Body of pancreas (tissue), 4 donors: ENCODE data around the gene ACACA. TPM values are rescaled to one million over a fixed set of nuclear protein-coding genes. Genes with fewer than 3 reads are reported as not detected.

Source experiments
- ATAC-seq: fragments of 150-250 bp; one replicate; pipeline ENCODE4 v1.9.1; 2016
- DNase-seq, 4 donors: peaks; one replicate each; pipeline ENCODE4 v3.0.0-alpha.2; 2019
- H3K27ac ChIP-seq, 4 donors: fragments of 200-600 bp; sonication (generic); 1 replicate in 3 of 4; 2 replicates in 1 of 4; pipeline versions ENCODE4 v1.5.1 to v1.6.1; 2016 to 2019; ENCODE audit warnings: mild to moderate bottlenecking in 1 of 4, mixed read lengths in 1 of 4, moderate library complexity in 1 of 4
- H3K27me3 ChIP-seq, 2 donors: fragments of 200-600 bp; sonication (generic); one replicate each; pipeline ENCODE4 v1.6.0; 2016; ENCODE audit warnings: mild to moderate bottlenecking in 1 of 2
- H3K36me3 ChIP-seq, 2 donors: fragments of 200-600 bp; sonication (generic); replicated peaks in 1 of 2; 2 replicates each; pipeline ENCODE4 v1.5.1; 2016; ENCODE audit warnings: low read depth in 2 of 2; ENCODE audit not compliant: insufficient read depth in 1 of 2
- H3K4me1 ChIP-seq: fragments of 200-600 bp; sonication (generic); one replicate; pipeline ENCODE4 v1.6.0; 2016
- H3K4me3 ChIP-seq, 2 donors: fragments of 200-600 bp; sonication (generic); 1 replicate in 1 of 2; 2 replicates in 1 of 2; pipeline ENCODE4 v1.5.1; 2016 to 2019
- H3K9me3 ChIP-seq, 3 donors: fragments of 200-600 bp; sonication (generic); 1 replicate in 2 of 3; 2 replicates in 1 of 3; pipeline ENCODE4 v1.5.1; 2016
- POLR2A ChIP-seq, 3 donors: fragments of 450-650 bp; IDR thresholded peaks; one replicate each; pipeline ENCODE4 v1.6.1; 2016; ENCODE audit warnings: antibody characterized with exemption in 3 of 3, mild to moderate bottlenecking in 2 of 3
- WGBS, 2 donors: methylation state at CpG; one replicate each; pipeline ENCODE4 v1.1.5; 2017; 5-methylcytosine and 5-hydroxymethylcytosine counted together
- intact Hi-C: fragments of 100-400 bp; cut with DNase I; formaldehyde crosslinking; loops from one replicate; pipeline ENCODE4 v1.15.1; 2023
- total RNA-seq, 2 donors: library from RNA; depleted of rRNA; stranded (reverse); fragments of >200 nt; gene quantifications; one replicate each; pipeline ENCODE4 v1.1.0, GENCODE V29; 2016
- TF ChIP-seq, protein P1 (sequence below), 7 experiments: fragments of 450-650 bp in 4 of 7; fragments of 200-600 bp in 3 of 7; sonication (generic) in 3 of 7; IDR thresholded peaks; one replicate each; pipeline ENCODE4 v1.5.1; 2016 to 2019; ENCODE audit warnings: antibody characterized with exemption in 7 of 7

Gene ACACA
- total RNA-seq, 2 donors from 2014 or later = 9.1 to 49.1 TPM

DNA sequence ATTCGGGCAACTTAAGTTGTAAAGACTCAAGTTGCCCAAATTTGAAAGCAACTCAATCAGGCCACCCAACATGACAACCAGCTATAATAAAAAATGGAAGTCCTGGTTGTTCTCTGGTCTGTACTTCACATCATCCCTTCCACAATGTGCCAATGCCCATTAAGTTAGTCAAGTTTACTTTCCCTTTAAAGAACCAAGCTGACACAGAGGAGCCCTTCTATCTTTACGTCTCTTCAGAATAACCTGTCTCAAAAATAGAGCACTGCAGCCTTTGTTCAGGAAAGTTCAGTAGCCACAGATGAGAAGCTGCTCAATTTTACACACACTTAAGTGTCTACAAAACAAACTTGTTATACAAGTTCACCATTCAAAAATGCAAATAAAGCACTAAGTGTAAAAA lies 106.0 kb downstream of the ACACA start:
- H3K4me3 ChIP-seq = no peak overlapping the region
- TF ChIP-seq POLR2A (IDR thresholded peaks at IDR 0.05) = no peak
- TF ChIP-seq, protein P1, sequence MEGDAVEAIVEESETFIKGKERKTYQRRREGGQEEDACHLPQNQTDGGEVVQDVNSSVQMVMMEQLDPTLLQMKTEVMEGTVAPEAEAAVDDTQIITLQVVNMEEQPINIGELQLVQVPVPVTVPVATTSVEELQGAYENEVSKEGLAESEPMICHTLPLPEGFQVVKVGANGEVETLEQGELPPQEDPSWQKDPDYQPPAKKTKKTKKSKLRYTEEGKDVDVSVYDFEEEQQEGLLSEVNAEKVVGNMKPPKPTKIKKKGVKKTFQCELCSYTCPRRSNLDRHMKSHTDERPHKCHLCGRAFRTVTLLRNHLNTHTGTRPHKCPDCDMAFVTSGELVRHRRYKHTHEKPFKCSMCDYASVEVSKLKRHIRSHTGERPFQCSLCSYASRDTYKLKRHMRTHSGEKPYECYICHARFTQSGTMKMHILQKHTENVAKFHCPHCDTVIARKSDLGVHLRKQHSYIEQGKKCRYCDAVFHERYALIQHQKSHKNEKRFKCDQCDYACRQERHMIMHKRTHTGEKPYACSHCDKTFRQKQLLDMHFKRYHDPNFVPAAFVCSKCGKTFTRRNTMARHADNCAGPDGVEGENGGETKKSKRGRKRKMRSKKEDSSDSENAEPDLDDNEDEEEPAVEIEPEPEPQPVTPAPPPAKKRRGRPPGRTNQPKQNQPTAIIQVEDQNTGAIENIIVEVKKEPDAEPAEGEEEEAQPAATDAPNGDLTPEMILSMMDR (IDR thresholded peaks at IDR 0.05) = no peak

GRCh38 chr17:37299257-37299980 lies 107.2 kb downstream of the ACACA start:
- Histone ChIP-seq H3K4me1 (peaks cover 29% of the 10 kb centered on the region), H3K27ac (peak overlapping the region in 1 of 4 donors; percentile 15), H3K36me3 (no peaks in the 10 kb centered on the region), H3K4me3 (no peak overlapping the region), H3K27me3 (no peaks in the 10 kb centered on the region), H3K9me3 (no peaks in the 10 kb centered on the region)
- intact Hi-C loops = no loop called here
- WGBS, 2 donors = 24 to 30% methylated on average over 7 of the region's 7 CpGs
- no peak for TF ChIP-seq POLR2A (IDR thresholded peaks at IDR 0.05)
- TF ChIP-seq, protein P1 (IDR thresholded peaks at IDR 0.05) = no peak
- ATAC-seq (no peak), DNase-seq (no peak)

More for the DNA sequence above, 106.0 kb downstream of the ACACA start:
- WGBS, 2 donors = 27 to 31% methylated on average over 2 of the region's 2 CpGs
- Histone ChIP-seq H3K27me3 (no peaks in the 10 kb centered on the region), H3K4me1 (peaks cover 29% of the 10 kb centered on the region), H3K36me3 (no peaks in the 10 kb centered on the region), H3K9me3 (no peaks in the 10 kb centered on the region), H3K27ac (no peak overlapping the region)
- no peak for DNase-seq
- no peak for ATAC-seq
- intact Hi-C loops = no loop called here

- intact Hi-C loops = no loop called here
- ATAC-seq = no peak
- DNase-seq = no peak
- Histone ChIP-seq H3K4me1 (peaks cover 55% of the 10 kb centered on the region), H3K36me3 (no peaks in the 10 kb centered on the region), H3K27ac (no peak overlapping the region), H3K9me3 (no peaks in the 10 kb centered on the region), H3K27me3 (no peaks in the 10 kb centered on the region), H3K4me3 (no peak overlapping the region)
- WGBS, 2 donors = 89 to 92% methylated on average over 2 of the region's 2 CpGs
- TF ChIP-seq, protein P1 (IDR thresholded peaks at IDR 0.05) = no peak
- no peak for TF ChIP-seq POLR2A (IDR thresholded peaks at IDR 0.05)
Measured at GRCh38 chr17:37295888-37296287, 110.7 kb downstream of the ACACA start.

- DNase-seq = no peak
- H3K4me1 ChIP-seq = peaks cover 45% of the 10 kb centered on the region
- TF ChIP-seq, protein P1 (IDR thresholded peaks at IDR 0.05) = no peak
- no peak for TF ChIP-seq POLR2A (IDR thresholded peaks at IDR 0.05)
- 81 to 89% methylated on average over 4 of the region's 4 CpGs for WGBS, 2 donors
- intact Hi-C loops = no loop called here
- no peak for ATAC-seq
- H3K36me3 ChIP-seq = no peaks in the 10 kb centered on the region
- no peak overlapping the region for H3K27ac ChIP-seq
- H3K27me3 ChIP-seq = no peaks in the 10 kb centered on the region
- no peaks in the 10 kb centered on the region for H3K9me3 ChIP-seq
- H3K4me3 ChIP-seq = no peak overlapping the region
Measured at GRCh38 chr17:37294888-37295287, 111.7 kb downstream of the ACACA start.

GRCh38 chr17:37293770-37294169 lies 112.9 kb downstream of the ACACA start:
- DNase-seq (no peak), ATAC-seq (no peak)
- Histone ChIP-seq H3K9me3 (no peaks in the 10 kb centered on the region), H3K27me3 (no peaks in the 10 kb centered on the region), H3K4me1 (peaks cover 34% of the 10 kb centered on the region), H3K27ac (no peak overlapping the region), H3K36me3 (no peaks in the 10 kb centered on the region), H3K4me3 (no peak overlapping the region)
- intact Hi-C loops = no loop called here
- WGBS, 2 donors = 35 to 43% methylated on average over 5 of the region's 5 CpGs
- TF ChIP-seq, protein P1 (IDR thresholded peaks at IDR 0.05) = no peak
- no peak for TF ChIP-seq POLR2A (IDR thresholded peaks at IDR 0.05)
